Smooth muscle cell (in vitro differentiated cells): ENCODE measurements around the gene SETD5. TPM values are rescaled to one million over a fixed set of nuclear protein-coding genes. Genes with fewer than 3 reads are reported as not detected.

Experiments
- DNase-seq: peaks from one replicate; lab custom pipeline; 2025; ENCODE audit not compliant: unreplicated experiment; lab: John Stamatoyannopoulos, UW
- H2AFZ ChIP-seq: fragments of 200-600 bp; sonication (generic); 2 replicates; pipeline ENCODE4 v1.6.0; 2016; ENCODE audit warnings: antibody characterized with exemption, low read depth, mild to moderate bottlenecking
- H3F3A ChIP-seq: fragments of 200-600 bp; sonication (generic); 2 replicates; pipeline ENCODE4 v1.6.0; 2017; ENCODE audit warnings: antibody characterized with exemption, low read depth
- H3K27ac ChIP-seq: fragments of 200-600 bp; sonication (generic); 2 replicates; pipeline ENCODE4 v1.5.1; 2016; ENCODE audit warnings: low read depth, mild to moderate bottlenecking
- H3K27me3 ChIP-seq: fragments of 200-600 bp; sonication (generic); 2 replicates; pipeline ENCODE4 v1.6.1; 2016; ENCODE audit warnings: low read depth, mild to moderate bottlenecking
- H3K36me3 ChIP-seq: fragments of 200-600 bp; sonication (generic); 2 replicates; pipeline ENCODE4 v1.5.1; 2016; ENCODE audit warnings: low read depth
- H3K4me1 ChIP-seq: fragments of 200-600 bp; sonication (generic); 2 replicates; pipeline ENCODE4 v1.5.1; 2016; ENCODE audit warnings: low read depth
- H3K4me2 ChIP-seq: fragments of 200-600 bp; sonication (generic); 2 replicates; pipeline ENCODE4 v1.6.0; 2016; ENCODE audit warnings: mild to moderate bottlenecking
- H3K4me3 ChIP-seq: fragments of 200-600 bp; sonication (generic); 2 replicates; pipeline ENCODE4 v1.5.1; 2016; ENCODE audit warnings: mild to moderate bottlenecking
- H3K79me2 ChIP-seq: fragments of 200-600 bp; sonication (generic); 2 replicates; pipeline ENCODE4 v1.6.0; 2016; ENCODE audit warnings: low read depth, mild to moderate bottlenecking
- H3K9ac ChIP-seq: fragments of 200-600 bp; sonication (generic); 2 replicates; pipeline ENCODE4 v1.6.0; 2016; ENCODE audit warnings: low read depth
- H3K9me3 ChIP-seq: fragments of 200-600 bp; sonication (generic); replicated peaks from 2 replicates; pipeline ENCODE4 v1.5.1; 2016; ENCODE audit warnings: low read depth
- H4K20me1 ChIP-seq: fragments of 200-600 bp; sonication (generic); 2 replicates; pipeline ENCODE4 v1.6.0; 2016; ENCODE audit warnings: low read depth
- CTCF ChIP-seq: fragments of 200-600 bp; sonication (generic); IDR thresholded peaks from 2 replicates; pipeline ENCODE4 v1.5.1; 2017; ENCODE audit warnings: borderline replicate concordance, mild to moderate bottlenecking, antibody characterized with exemption; ENCODE audit not compliant: insufficient read depth, poor library complexity, severe bottlenecking
- WGBS: methylation state at CpG from one replicate; pipeline ENCODE4 v1.1.7; 2016; ENCODE audit warnings: low lambda C conversion rate; 5-methylcytosine and 5-hydroxymethylcytosine counted together
- polyA plus RNA-seq: library from polyadenylated mRNA; unstranded; fragments of >200 nt; fragmentation: Nextera tagmentation; extraction: Ambion mirVana; gene quantifications from 2 replicates; pipeline ENCODE4 v1.2.1, GENCODE V29; 2016
- total RNA-seq: library from RNA; depleted of rRNA; stranded (reverse); fragments of >200 nt; gene quantifications from 2 replicates; pipeline ENCODE4 v1.2.3, GENCODE V29; 2014

Gene SETD5
- total and polyA plus RNA-seq, 2 experiments from 2014 or later, result 122 to 134 TPM

DNA sequence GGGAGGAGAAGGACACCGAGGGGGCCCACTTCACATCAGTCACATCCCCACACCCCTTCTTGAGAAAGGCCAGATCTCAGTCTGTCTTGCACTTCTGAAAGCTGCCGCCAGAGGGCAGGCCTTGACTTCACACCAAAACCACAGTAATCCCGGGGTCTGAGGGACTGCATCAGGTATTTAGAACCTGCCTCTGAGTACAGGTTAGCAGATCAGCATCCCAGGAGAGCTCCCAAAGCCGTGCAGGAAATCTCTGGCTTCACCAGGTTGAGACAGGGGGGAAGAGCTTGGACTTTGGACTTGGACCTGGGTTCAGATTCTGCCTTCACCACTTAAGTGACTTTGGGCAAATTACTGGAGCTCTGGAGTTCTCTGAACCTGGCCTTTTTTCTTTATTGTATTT, 105.9 kb downstream of the SETD5 start:
- Histone ChIP-seq H3K27me3 (peaks cover 26% of the 10 kb centered on the region), H3K4me3 (no peak overlapping the region), H3K27ac (no peak overlapping the region)

DNA sequence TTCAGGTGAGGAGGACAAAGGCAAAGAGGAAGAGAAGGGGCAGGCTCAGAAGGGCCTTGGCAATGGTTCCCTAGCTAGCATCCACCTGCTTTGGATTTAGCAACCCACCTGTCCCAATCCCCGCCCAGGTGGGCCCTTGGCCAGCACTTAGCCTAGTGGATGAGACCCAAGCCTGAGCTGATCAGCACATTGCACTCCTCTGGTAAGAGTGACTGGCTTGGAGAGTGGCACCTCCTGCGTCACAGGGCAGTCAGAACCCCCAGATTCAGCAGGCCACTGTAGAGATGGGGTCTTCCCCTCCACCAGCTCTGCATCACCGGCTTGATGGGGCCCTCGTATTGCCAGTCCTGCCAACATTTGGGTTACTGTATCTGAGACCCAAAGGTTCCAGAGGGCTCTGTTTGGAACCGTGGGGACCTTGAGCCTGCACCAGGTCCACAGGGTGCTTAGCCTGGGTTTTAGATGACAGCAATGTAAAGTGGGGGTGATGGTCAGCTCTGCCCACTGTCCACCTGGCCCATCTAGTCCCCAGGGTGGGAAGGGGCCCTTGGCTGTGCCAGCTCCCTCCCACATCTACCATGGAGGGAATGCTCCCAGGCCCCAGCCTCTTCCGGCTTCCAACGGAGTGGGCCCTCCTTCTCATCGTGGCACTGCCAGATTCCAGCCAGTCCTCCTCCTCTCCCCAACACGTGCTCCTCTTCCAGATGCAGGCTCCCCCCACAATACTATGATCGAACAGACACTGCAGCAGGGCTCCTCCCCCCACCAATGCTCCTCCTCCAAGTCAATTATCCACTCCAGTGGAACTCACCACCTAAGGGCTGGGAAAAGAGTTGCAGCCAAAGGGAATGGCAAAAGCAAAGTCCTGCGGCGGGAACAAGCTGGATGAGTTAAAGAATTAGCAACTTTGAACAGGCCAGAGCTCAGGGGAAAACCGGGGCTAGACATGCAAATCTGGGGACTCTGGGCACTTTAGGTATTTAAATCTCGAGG, 110.5 kb downstream of the SETD5 start:
- H4K20me1 ChIP-seq, result no peaks in the 10 kb centered on the region
- no peak overlapping the region for H2AFZ ChIP-seq
- H3K36me3 ChIP-seq, result no peaks in the 10 kb centered on the region
- H3K79me2 ChIP-seq, result no peaks in the 10 kb centered on the region
- no peaks in the 10 kb centered on the region for H3K4me1 ChIP-seq
- H3K4me3 ChIP-seq, result no peak overlapping the region
- H3K9me3 ChIP-seq, result no peaks in the 10 kb centered on the region
- no peaks in the 10 kb centered on the region for H3F3A ChIP-seq
- no peak for TF ChIP-seq CTCF
- WGBS, result 76% methylated on average over 14 of the region's 14 CpGs
- peaks cover 20% of the 10 kb centered on the region for H3K27me3 ChIP-seq
- DNase-seq, result no peak
- no peak overlapping the region for H3K9ac ChIP-seq
- H3K4me2 ChIP-seq, result no peak overlapping the region
- no peak overlapping the region for H3K27ac ChIP-seq

More for the DNA sequence above, 105.9 kb downstream of the SETD5 start:
- peak; percentile 11 for DNase-seq
- Histone ChIP-seq H4K20me1 (no peaks in the 10 kb centered on the region), H3K4me1 (no peaks in the 10 kb centered on the region), H2AFZ (no peak overlapping the region), H3K4me2 (no peak overlapping the region), H3K9me3 (no peaks in the 10 kb centered on the region), H3F3A (no peaks in the 10 kb centered on the region), H3K36me3 (no peaks in the 10 kb centered on the region), H3K9ac (no peak overlapping the region), H3K79me2 (no peaks in the 10 kb centered on the region)
- WGBS, result 13% methylated on average over 4 of the region's 4 CpGs
- TF ChIP-seq CTCF, result peak; percentile 79

DNA sequence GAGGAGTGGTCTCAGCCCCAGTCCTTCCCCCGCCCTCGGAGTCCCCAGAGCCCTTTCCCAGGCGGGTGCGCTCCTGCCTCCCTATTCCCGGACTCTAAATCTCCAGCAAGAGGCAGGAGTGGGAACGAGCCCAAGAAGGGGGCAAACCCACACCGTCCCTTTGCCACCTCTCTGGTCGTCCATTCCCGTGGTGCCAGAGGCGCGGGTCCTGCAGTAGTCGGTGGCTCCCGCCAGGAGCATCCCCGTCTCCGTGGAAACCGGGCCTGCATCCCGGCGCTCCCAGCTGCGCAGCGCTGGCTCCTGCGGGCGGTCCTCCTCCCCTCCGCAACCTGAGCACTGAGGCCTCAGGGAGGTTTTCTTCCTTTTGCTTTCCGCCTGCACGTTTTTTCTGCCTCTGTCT, 111.4 kb downstream of the SETD5 start:
- Histone ChIP-seq H2AFZ (no peak overlapping the region), H3K36me3 (no peaks in the 10 kb centered on the region), H3F3A (no peaks in the 10 kb centered on the region), H3K79me2 (no peaks in the 10 kb centered on the region), H3K4me2 (no peak overlapping the region), H3K4me1 (no peaks in the 10 kb centered on the region), H3K27ac (no peak overlapping the region), H3K9me3 (no peaks in the 10 kb centered on the region), H4K20me1 (no peaks in the 10 kb centered on the region), H3K4me3 (no peak overlapping the region), H3K9ac (no peak overlapping the region), H3K27me3 (peaks cover 20% of the 10 kb centered on the region)
- DNase-seq, result no peak
- WGBS, result 52% methylated on average over 24 of the region's 25 CpGs
- no peak for TF ChIP-seq CTCF
